Natural killer cell (primary cell): ENCODE results near the gene STK32A. TPM values are rescaled to one million over a fixed set of nuclear protein-coding genes. Genes with fewer than 3 reads are reported as not detected.

Experiments
- ATAC-seq, 3 donors: fragments of 150-1000 bp in 2 of 3; fragments of 200-7000 bp in 1 of 3; cut with Tn5 transposase; 1 replicate in 1 of 3; 2 replicates in 2 of 3; pipeline ENCODE4 v1.10.0; 2021; ENCODE audit warnings: mild to moderate bottlenecking in 2 of 3, moderate library complexity in 2 of 3
- DNase-seq, 2 donors: peaks; one replicate each; pipeline versions ENCODE4 v3.0.0 to v3.0.0-alpha.2; 2013 to 2021; ENCODE audit warnings: mixed read lengths in 1 of 2
- H3K27ac ChIP-seq: one replicate; pipeline ENCODE4 v1.5.1; 2013; ENCODE audit warnings: mild to moderate bottlenecking, low read length
- H3K27me3 ChIP-seq: one replicate; pipeline ENCODE4 v1.6.1; 2013; ENCODE audit warnings: low read length; ENCODE audit not compliant: control insufficient read depth, insufficient read depth
- H3K36me3 ChIP-seq: one replicate; pipeline ENCODE4 v1.6.1; 2013; ENCODE audit warnings: low read length; ENCODE audit not compliant: control insufficient read depth, insufficient read depth
- H3K4me1 ChIP-seq: one replicate; pipeline ENCODE4 v1.6.1; 2013; ENCODE audit warnings: low read length; ENCODE audit not compliant: control insufficient read depth, insufficient read depth
- H3K4me3 ChIP-seq: one replicate; pipeline ENCODE4 v1.5.1; 2013; ENCODE audit warnings: low read length
- H3K9me3 ChIP-seq: one replicate; pipeline ENCODE4 v1.6.1; 2013; ENCODE audit warnings: low read length; ENCODE audit not compliant: control insufficient read depth, insufficient read depth
- H3K27ac Mint-ChIP-seq, 2 donors: one replicate each; pipeline ENCODE4 v1.8.0; 2022; ENCODE audit warnings: mild to moderate bottlenecking in 2 of 2, mixed read lengths in 2 of 2, moderate library complexity in 1 of 2
- H3K27me3 Mint-ChIP-seq, 2 donors: one replicate each; pipeline ENCODE4 v1.8.0; 2022; ENCODE audit warnings: low read depth in 2 of 2, mixed read lengths in 2 of 2
- H3K36me3 Mint-ChIP-seq: one replicate; pipeline ENCODE4 v1.8.0; 2022; ENCODE audit warnings: mixed read lengths
- H3K4me1 Mint-ChIP-seq, 2 donors: one replicate each; pipeline ENCODE4 v1.8.0; 2022; ENCODE audit warnings: mixed read lengths in 2 of 2
- H3K4me3 Mint-ChIP-seq: one replicate; pipeline ENCODE4 v1.8.0; 2022; ENCODE audit warnings: mild to moderate bottlenecking, moderate library complexity, mixed read lengths
- H3K9me3 Mint-ChIP-seq, 2 donors: one replicate each; pipeline ENCODE4 v1.8.0; 2022; ENCODE audit warnings: mixed read lengths in 2 of 2
- WGBS: methylation state at CpG from one replicate; pipeline ENCODE4 v1.1.7; 2013; ENCODE audit warnings: missing lambda C conversion rate; ENCODE audit not compliant: insufficient coverage; 5-methylcytosine and 5-hydroxymethylcytosine counted together
- intact Hi-C: fragments of 100-400 bp; cut with micrococcal nuclease; formaldehyde crosslinking; loops from one replicate; pipeline ENCODE4 v1.14.2; 2022
- total RNA-seq, 4 donors: library from RNA; stranded (reverse); fragments of 120-200 nt in 1 of 4; gene quantifications; one replicate each; pipeline versions ENCODE4 v1.2.3 to v1.2.4, GENCODE V29; 2013 to 2022
- TF ChIP-seq, protein P1 (sequence below): fragments of 200-600 bp; IDR thresholded peaks from one replicate; pipeline ENCODE4 v1.8.0; 2022; ENCODE audit warnings: antibody characterized with exemption

STK32A gene
- total RNA-seq, 3 donors from 2014 or later (not counting 1 experiment from before 2014, with no cell fraction given), result not detected

DNA sequence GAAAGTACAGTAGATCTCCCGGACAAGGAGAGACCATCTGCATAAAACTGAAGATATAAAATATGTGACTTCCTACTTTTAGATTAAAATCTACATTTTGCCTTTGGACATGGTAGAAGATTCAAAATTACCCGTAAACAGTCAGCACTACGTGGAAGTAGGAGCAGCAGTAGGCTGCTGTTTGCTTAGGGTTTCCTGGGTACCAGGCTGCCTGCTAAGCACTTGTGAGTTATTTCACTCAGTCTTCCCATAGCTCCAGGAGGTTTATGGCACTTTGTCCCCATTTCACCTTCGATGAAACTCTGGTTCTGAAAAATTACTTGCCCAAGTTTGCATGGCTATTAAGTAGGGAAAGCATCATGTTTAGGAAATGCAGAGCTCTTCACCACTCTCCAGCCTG, 92.6 kb downstream of the STK32A start:
- Mint-ChIP-seq H3K4me1 (no peaks in the 10 kb centered on the region), H3K27me3 (peaks cover 0 to 9% of the 10 kb centered on the region in 2 donors), H3K9me3 (no peaks in the 10 kb centered on the region), H3K4me3 (no peak overlapping the region), H3K27ac (no peak overlapping the region), H3K36me3 (no peaks in the 10 kb centered on the region)
- WGBS, result 82% methylated on average over 4 of the region's 4 CpGs
- Histone ChIP-seq H3K27ac (no peak overlapping the region), H3K36me3 (no peaks in the 10 kb centered on the region), H3K4me3 (no peak overlapping the region), H3K27me3 (peaks cover 2% of the 10 kb centered on the region), H3K4me1 (no peaks in the 10 kb centered on the region), H3K9me3 (no peaks in the 10 kb centered on the region)
- ATAC-seq, result no peak
- TF ChIP-seq, protein P1, sequence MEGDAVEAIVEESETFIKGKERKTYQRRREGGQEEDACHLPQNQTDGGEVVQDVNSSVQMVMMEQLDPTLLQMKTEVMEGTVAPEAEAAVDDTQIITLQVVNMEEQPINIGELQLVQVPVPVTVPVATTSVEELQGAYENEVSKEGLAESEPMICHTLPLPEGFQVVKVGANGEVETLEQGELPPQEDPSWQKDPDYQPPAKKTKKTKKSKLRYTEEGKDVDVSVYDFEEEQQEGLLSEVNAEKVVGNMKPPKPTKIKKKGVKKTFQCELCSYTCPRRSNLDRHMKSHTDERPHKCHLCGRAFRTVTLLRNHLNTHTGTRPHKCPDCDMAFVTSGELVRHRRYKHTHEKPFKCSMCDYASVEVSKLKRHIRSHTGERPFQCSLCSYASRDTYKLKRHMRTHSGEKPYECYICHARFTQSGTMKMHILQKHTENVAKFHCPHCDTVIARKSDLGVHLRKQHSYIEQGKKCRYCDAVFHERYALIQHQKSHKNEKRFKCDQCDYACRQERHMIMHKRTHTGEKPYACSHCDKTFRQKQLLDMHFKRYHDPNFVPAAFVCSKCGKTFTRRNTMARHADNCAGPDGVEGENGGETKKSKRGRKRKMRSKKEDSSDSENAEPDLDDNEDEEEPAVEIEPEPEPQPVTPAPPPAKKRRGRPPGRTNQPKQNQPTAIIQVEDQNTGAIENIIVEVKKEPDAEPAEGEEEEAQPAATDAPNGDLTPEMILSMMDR, result no peak
- intact Hi-C loops, result no loop called here
- DNase-seq, result no peak

DNA sequence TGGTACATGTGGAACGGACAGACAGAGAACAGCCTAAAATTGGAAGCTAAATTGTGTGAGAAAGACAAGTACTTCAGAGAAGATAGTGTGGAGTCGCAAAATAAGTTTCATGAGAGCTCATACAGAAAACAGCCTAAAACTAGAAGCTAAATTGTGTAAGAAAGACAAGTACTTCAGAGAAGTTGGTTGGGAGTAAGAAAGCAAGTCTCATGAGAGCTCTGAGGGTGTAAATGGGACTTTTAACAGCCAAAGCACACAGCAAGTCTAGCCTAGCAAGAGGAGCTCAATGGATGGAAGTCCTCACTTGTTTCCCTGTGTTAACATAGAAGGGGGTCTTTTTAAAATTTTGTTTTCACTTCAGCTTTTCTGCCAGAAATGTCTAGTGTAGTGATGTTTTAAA, 93.1 kb downstream of the STK32A start:
- no peak overlapping the region for H3K4me3 Mint-ChIP-seq

DNA sequence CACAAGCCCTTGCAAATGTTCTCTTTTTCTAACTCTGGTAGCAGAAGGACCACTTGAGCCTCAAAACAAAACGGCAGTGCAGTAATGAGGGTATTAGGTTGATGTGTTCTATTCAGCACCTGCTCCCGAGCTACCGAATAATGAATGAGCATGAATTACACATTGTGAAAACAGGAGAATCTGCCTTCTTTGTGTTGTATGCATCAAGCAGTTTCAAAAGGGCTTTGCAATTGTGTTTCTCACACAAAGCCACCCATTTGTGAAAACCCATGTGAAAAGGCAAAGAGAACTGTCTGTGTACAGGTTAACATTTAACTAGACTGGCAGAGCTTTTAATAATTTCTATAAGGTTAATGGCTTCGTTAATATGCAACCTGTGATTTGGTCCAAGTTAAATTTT, 97.8 kb downstream of the STK32A start:
- H3K27me3 ChIP-seq, result peaks cover 2% of the 10 kb centered on the region
- Mint-ChIP-seq H3K4me1 (no peaks in the 10 kb centered on the region), H3K27me3 (no peaks in the 10 kb centered on the region), H3K36me3 (no peaks in the 10 kb centered on the region), H3K9me3 (peaks cover 0 to under 1% of the 10 kb centered on the region in 2 donors), H3K27ac (no peak overlapping the region), H3K4me3 (no peak overlapping the region)
- no peak overlapping the region for H3K4me3 ChIP-seq
- H3K4me1 ChIP-seq, result no peaks in the 10 kb centered on the region
- TF ChIP-seq, protein P1, result no peak
- intact Hi-C loops, result no loop called here
- ATAC-seq (no peak), DNase-seq (no peak)
- WGBS, result 85% methylated on average over 3 of the region's 4 CpGs
- no peak overlapping the region for H3K27ac ChIP-seq
- no peaks in the 10 kb centered on the region for H3K36me3 ChIP-seq
- H3K9me3 ChIP-seq, result no peaks in the 10 kb centered on the region

More for the DNA sequence above, 93.1 kb downstream of the STK32A start:
- H3K27me3 Mint-ChIP-seq, result peaks cover 0 to 9% of the 10 kb centered on the region in 2 donors
- TF ChIP-seq, protein P1, result no peak
- no peaks in the 10 kb centered on the region for H3K4me1 Mint-ChIP-seq
- Histone ChIP-seq H3K4me1 (no peaks in the 10 kb centered on the region), H3K27me3 (peaks cover 2% of the 10 kb centered on the region), H3K9me3 (no peaks in the 10 kb centered on the region), H3K36me3 (no peaks in the 10 kb centered on the region), H3K27ac (no peak overlapping the region), H3K4me3 (no peak overlapping the region)
- no peak for ATAC-seq
- intact Hi-C loops, result no loop called here
- no peak overlapping the region for H3K27ac Mint-ChIP-seq
- no peak for DNase-seq
- H3K9me3 Mint-ChIP-seq, result no peaks in the 10 kb centered on the region
- WGBS, result 89% methylated on average over 2 of the region's 2 CpGs
- H3K36me3 Mint-ChIP-seq, result no peaks in the 10 kb centered on the region

DNA sequence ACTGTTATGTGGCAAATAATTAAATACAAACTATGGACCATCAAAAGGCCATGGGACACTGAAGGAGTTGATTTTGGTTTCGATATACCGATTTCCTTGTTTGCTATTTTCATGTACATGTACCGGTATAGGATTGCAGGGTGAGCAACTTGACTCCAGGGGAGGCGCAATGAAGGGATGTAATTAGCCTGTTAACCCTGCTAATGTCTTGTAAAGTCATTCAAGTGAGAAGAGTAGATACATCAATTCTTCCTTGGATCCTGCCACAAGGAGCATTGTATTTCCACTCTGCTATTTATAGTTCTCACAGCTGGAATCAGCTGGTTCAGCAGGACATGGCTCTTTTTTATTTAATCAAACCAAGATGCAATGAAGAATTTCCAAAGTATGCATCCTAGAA, 102.0 kb downstream of the STK32A start:
- Histone ChIP-seq H3K4me3 (no peak overlapping the region), H3K36me3 (no peaks in the 10 kb centered on the region), H3K9me3 (no peaks in the 10 kb centered on the region), H3K27me3 (no peaks in the 10 kb centered on the region), H3K4me1 (no peaks in the 10 kb centered on the region), H3K27ac (no peak overlapping the region)
- H3K27me3 Mint-ChIP-seq, result no peaks in the 10 kb centered on the region
- no peak overlapping the region for H3K4me3 Mint-ChIP-seq
- no peak overlapping the region for H3K27ac Mint-ChIP-seq
- intact Hi-C loops, result no loop called here
- no peaks in the 10 kb centered on the region for H3K36me3 Mint-ChIP-seq
- DNase-seq, result no peak
- peaks cover 7% of the 10 kb centered on the region in 2 donors for H3K9me3 Mint-ChIP-seq
- 86% methylated on average over 4 of the region's 4 CpGs for WGBS
- H3K4me1 Mint-ChIP-seq, result no peaks in the 10 kb centered on the region
- TF ChIP-seq, protein P1, result no peak
- ATAC-seq, result no peak
